Inferior parietal cortex (tissue), 1 donor: ENCODE data around the gene PBX4.

Experiments
- DNase-seq: peaks from one replicate; pipeline ENCODE4 v3.0.0-alpha.2; 2016; ENCODE audit errors: extremely low spot score

Gene PBX4

GRCh38 chr19:19526581-19527370 lies 91.7 kb downstream of the PBX4 start:
- no peak for DNase-seq

DNA sequence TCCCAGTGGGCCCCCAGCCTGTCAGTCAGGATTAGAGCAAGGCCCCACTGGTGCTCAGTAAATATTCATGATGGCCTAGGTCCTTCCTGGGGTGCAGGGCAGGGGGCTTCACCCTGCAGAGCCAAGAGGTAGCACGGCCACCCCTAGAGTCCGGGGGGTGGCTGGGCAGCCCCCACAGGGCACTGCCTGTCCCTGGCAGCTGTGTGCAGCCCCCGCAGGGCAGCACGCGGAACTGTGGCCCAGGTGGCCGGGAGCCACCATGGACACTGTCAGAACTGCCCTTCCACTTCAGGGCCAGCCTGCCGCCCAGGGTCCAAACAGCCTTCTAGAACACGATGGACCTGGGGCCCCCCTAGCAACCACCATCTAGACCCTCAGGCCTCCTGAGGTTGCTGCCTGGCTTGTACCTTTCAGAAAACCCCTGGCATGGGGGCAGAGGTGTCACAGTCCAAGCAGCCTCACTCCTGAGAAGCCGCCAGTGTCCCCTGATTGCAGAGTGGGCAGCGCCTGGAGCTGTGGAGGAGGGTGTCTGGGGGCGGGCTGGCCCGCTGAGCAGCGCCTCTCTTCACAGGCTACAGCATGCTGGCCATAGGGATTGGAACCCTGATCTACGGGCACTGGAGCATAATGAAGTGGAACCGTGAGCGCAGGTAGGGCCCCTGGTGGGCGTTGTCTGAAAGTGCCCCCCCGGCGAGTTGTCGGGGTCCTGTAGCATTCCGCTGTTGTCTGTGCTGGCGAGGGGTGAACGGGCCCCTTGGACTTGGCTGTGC lies 92.7 kb downstream of the PBX4 start:
- DNase-seq: no peak

DNA sequence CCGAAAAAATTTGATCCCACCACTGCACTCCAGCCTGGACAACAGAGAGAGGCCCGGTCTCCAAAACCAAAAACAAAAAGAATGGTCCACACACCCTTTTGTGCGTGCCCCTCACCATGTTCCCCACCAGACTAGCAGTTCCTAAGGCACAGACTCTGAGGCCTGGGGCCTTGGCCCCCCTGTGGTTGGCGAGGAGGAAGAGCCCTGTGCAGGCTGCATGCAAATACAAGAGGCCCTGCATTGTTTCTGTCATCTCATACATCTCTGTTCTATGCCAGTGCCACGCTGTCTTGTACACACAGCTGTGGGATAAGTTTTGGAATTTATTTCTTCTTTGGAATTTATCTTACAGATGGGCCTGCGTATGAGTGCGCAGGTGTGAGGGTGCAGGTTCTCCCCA lies 94.4 kb downstream of the PBX4 start:
- DNase-seq: no peak

GRCh38 chr19:19523177-19523576 lies 95.3 kb downstream of the PBX4 start:
- no peak for DNase-seq

DNA sequence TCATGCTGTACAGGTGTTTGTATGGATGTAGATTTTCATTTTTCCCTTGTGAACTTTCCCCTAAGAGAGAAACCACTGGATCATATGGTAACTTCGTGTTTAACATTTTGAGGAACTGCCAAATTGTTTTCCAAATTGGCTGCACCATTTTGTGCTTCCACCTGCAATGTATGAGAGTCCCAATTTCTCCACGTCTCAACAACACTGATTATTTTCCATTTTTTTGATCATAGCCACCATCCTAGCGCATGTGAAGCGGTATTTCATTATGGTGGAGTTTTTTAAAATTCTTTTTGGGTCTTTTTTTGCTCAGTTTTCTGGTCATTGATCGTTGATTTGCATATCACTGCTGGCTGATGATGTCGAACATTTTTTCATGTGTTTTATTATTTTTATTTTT lies 97.5 kb downstream of the PBX4 start:
- DNase-seq: no peak

GRCh38 chr19:19517235-19517619 lies 101.3 kb downstream of the PBX4 start:
- no peak for DNase-seq

GRCh38 chr19:19515642-19516519 lies 102.6 kb downstream of the PBX4 start, which contains the start of gene NDUFA13:
NDUFA13 (plus strand) TSS chr19:19516225; CDS start chr19:19516239, 14 bp downstream.
- DNase-seq: peak; percentile 97

- DNase-seq: no peak
Measured at GRCh38 chr19:19514881-19515641, 103.4 kb downstream of the PBX4 start, which contains the start of gene TSSK6. TSSK6 (minus strand) TSS chr19:19515548; CDS start chr19:19515427, 121 bp downstream.

- DNase-seq: no peak
Measured at GRCh38 chr19:19514215-19514657, 104.3 kb downstream of the PBX4 start.

GRCh38 chr19:19513682-19514081 lies 104.8 kb downstream of the PBX4 start:
- DNase-seq: no peak
